Thyroid gland (tissue), 4 donors: Measurements from ENCODE around the gene KIF20A. TPM values are rescaled to one million over a fixed set of nuclear protein-coding genes. Genes with fewer than 3 reads are reported as not detected.

Source experiments
- DNase-seq, 2 donors: peaks; one replicate each; pipeline ENCODE4 v3.0.0-alpha.2; 2019
- H3K27ac ChIP-seq, 3 donors: fragments of 200-600 bp; sonication (generic); 1 replicate in 2 of 3; 2 replicates in 1 of 3; pipeline ENCODE4 v1.5.1; 2016 to 2019; ENCODE audit warnings: mild to moderate bottlenecking in 1 of 3, moderate library complexity in 1 of 3
- H3K27me3 ChIP-seq: fragments of 200-600 bp; sonication (generic); one replicate; pipeline ENCODE4 v1.5.1; 2019
- H3K36me3 ChIP-seq, 2 donors: fragments of 200-600 bp; sonication (generic); one replicate each; pipeline ENCODE4 v1.5.1; 2016 to 2019
- H3K4me1 ChIP-seq, 2 donors: fragments of 200-600 bp; sonication (generic); one replicate each; pipeline ENCODE4 v1.5.1; 2017 to 2019
- H3K4me3 ChIP-seq, 3 donors: fragments of 200-600 bp; sonication (generic); replicated peaks in 1 of 3; 1 replicate in 2 of 3; 2 replicates in 1 of 3; pipeline ENCODE4 v1.5.1; 2016; ENCODE audit warnings: mild to moderate bottlenecking in 1 of 3
- H3K9me3 ChIP-seq: fragments of 200-600 bp; sonication (generic); one replicate; pipeline ENCODE4 v1.5.1; 2017
- CTCF ChIP-seq, 6 experiments: fragments of 200-600 bp in 3 of 6; fragments of 450-650 bp in 3 of 6; sonication (generic) in 3 of 6; IDR thresholded peaks; one replicate each; pipeline ENCODE4 v1.5.1; 2016 to 2019; ENCODE audit warnings: antibody characterized with exemption in 6 of 6, mild to moderate bottlenecking in 2 of 6, inconsistent platforms in 1 of 6, moderate library complexity in 1 of 6
- POLR2A ChIP-seq, 2 donors: fragments of 450-650 bp; IDR thresholded peaks; one replicate each; pipeline ENCODE4 v1.6.1; 2017; ENCODE audit warnings: antibody characterized with exemption in 2 of 2, mild to moderate bottlenecking in 2 of 2, moderate library complexity in 1 of 2
- WGBS, 2 donors: methylation state at CpG; one replicate each; pipeline ENCODE4 v1.1.5; 2017; 5-methylcytosine and 5-hydroxymethylcytosine counted together
- intact Hi-C: fragments of 100-400 bp; cut with DNase I; formaldehyde crosslinking; loops from one replicate; pipeline ENCODE4 v1.15.1; 2023
- total RNA-seq, 4 donors: library from RNA; depleted of rRNA; stranded (reverse); fragments of >200 nt; gene quantifications; one replicate each; pipeline ENCODE4 v1.2.3, GENCODE V29; 2016

Gene KIF20A
- total RNA-seq, 4 donors from 2014 or later = 0.40 to 2.6 (median 1.9) TPM; not detected in 1

- TF ChIP-seq CTCF (IDR thresholded peaks at IDR 0.05) (no peak), POLR2A (IDR thresholded peaks at IDR 0.05) (no peak)
- DNase-seq = no peak
- H3K36me3 ChIP-seq = no peaks in the 10 kb centered on the region
- H3K4me3 ChIP-seq = no peak overlapping the region
- intact Hi-C loops = no loop called here
- 76 to 85% methylated on average over 2 of the region's 2 CpGs for WGBS, 2 donors
- H3K27ac ChIP-seq = no peak overlapping the region
- H3K27me3 ChIP-seq = no peaks in the 10 kb centered on the region
- H3K9me3 ChIP-seq = no peaks in the 10 kb centered on the region
- peaks cover 0 to 4% of the 10 kb centered on the region in 2 donors for H3K4me1 ChIP-seq
Observed at GRCh38 chr5:138233280-138233679, 54.4 kb downstream of the KIF20A start.

- Histone ChIP-seq H3K9me3 (no peaks in the 10 kb centered on the region), H3K4me1 (peaks cover 0 to 4% of the 10 kb centered on the region in 2 donors), H3K4me3 (no peak overlapping the region), H3K27me3 (no peaks in the 10 kb centered on the region), H3K36me3 (no peaks in the 10 kb centered on the region), H3K27ac (no peak overlapping the region)
- intact Hi-C loops = no loop called here
- DNase-seq = no peak
- no peak for TF ChIP-seq POLR2A (IDR thresholded peaks at IDR 0.05)
- no peak for TF ChIP-seq CTCF (IDR thresholded peaks at IDR 0.05)
- WGBS, 2 donors = 92 to 93% methylated on average over 2 of the region's 2 CpGs
Observed at GRCh38 chr5:138234651-138235050, 55.7 kb downstream of the KIF20A start.

Other genes with a start within 250 kb of the KIF20A start
- gene FAM13B, start 146.0 kb upstream of the KIF20A start, total RNA-seq = 10 to 100 TPM; 40.1 to 72.0 (median 49.5) TPM
- not detected for gene WNT8A, start 95.1 kb upstream of the KIF20A start, total RNA-seq
- gene NME5, start 39.7 kb upstream of the KIF20A start, total RNA-seq = 10 to 100 TPM in 3 of 4 donors, 1 to 10 TPM in 1; 4.3 to 14.4 (median 12.0) TPM
- 10 to 100 TPM; 56.9 to 96.1 (median 65.3) TPM for gene BRD8, start 482 bp upstream of the KIF20A start, total RNA-seq
- gene CDC23, start 34.2 kb downstream of the KIF20A start, total RNA-seq = 10 to 100 TPM; 17.5 to 31.0 (median 22.5) TPM
- gene GFRA3, start 95.5 kb downstream of the KIF20A start, total RNA-seq = not detected
- under 1 TPM in 1 of 4 donors, not detected in 3; 0.27 TPM for gene CDC25C, start 152.7 kb downstream of the KIF20A start, total RNA-seq
- 10 to 100 TPM; 17.8 to 32.4 (median 20.7) TPM for gene FAM53C, start 159.2 kb downstream of the KIF20A start, total RNA-seq
- 10 to 100 TPM; 64.8 to 89.4 (median 75.6) TPM for gene KDM3B, start 173.6 kb downstream of the KIF20A start, total RNA-seq